H1 (cell line): Measurements from ENCODE around the gene RREB1. TPM values are rescaled to one million over a fixed set of nuclear protein-coding genes. Genes with fewer than 3 reads are reported as not detected.

ENCODE experiments used
- CTCF ChIA-PET: fragments of 300-600 bp; sonication (Branson Sonifier 250); formaldehyde crosslinking; loops from one replicate; lab custom pipeline; 2021; ENCODE audit not compliant: partially characterized antibody; lab: Charles Lee
- POLR2A ChIA-PET: fragments of 300-600 bp; sonication (Branson Sonifier 250); formaldehyde crosslinking; loops from one replicate; lab custom pipeline; 2021; ENCODE audit warnings: inconsistent platforms; ENCODE audit not compliant: partially characterized antibody; lab: Charles Lee
- DNase-seq, 2 experiments: peaks; one replicate each; pipeline versions ENCODE4 v3.0.0 to v3.0.0-alpha.2; 2010 to 2022; ENCODE audit warnings: low spot score in 2 of 2, low read depth in 1 of 2, mixed read lengths in 1 of 2
- FAIRE-seq: peaks from 2 replicates; lab custom pipeline; 2011; peaks lifted over from hg19 to GRCh38; lab: Jason Lieb, UNC
- H2AFZ ChIP-seq: 2 replicates; pipeline ENCODE4 v1.8.1; 2012; ENCODE audit warnings: low read length, inconsistent platforms
- H2AK5ac ChIP-seq: 2 replicates; pipeline ENCODE4 v1.6.1; 2013; ENCODE audit warnings: low read depth, low read length
- H2BK120ac ChIP-seq: replicated peaks from 2 replicates; pipeline ENCODE3; 2013; ENCODE audit warnings: low read depth, low read length, inconsistent platforms
- H2BK12ac ChIP-seq: 2 replicates; pipeline ENCODE4 v1.6.1; 2013; ENCODE audit warnings: low read depth, low read length
- H2BK15ac ChIP-seq: 2 replicates; pipeline ENCODE4 v1.6.1; 2013; ENCODE audit warnings: low read length
- H2BK20ac ChIP-seq: 2 replicates; pipeline ENCODE4 v1.6.1; 2013; ENCODE audit warnings: low read length
- H2BK5ac ChIP-seq: 2 replicates; pipeline ENCODE4 v1.6.1; 2013; ENCODE audit warnings: low read depth, low read length
- H3K14ac ChIP-seq: 2 replicates; pipeline ENCODE4 v1.6.1; 2013; ENCODE audit warnings: inconsistent platforms; ENCODE audit not compliant: insufficient read length
- H3K18ac ChIP-seq: 2 replicates; pipeline ENCODE4 v1.6.1; 2013; ENCODE audit warnings: low read length; ENCODE audit errors: extremely low read depth
- H3K23ac ChIP-seq: 2 replicates; pipeline ENCODE4 v1.6.1; 2013; ENCODE audit warnings: inconsistent platforms; ENCODE audit not compliant: insufficient read length
- H3K23me2 ChIP-seq: 2 replicates; pipeline ENCODE4 v1.6.1; 2013; ENCODE audit warnings: low read depth, low read length
- H3K27ac ChIP-seq: 2 replicates; pipeline ENCODE4 v1.6.1; 2011; ENCODE audit warnings: low read depth, low read length, inconsistent platforms
- H3K27me3 ChIP-seq, 4 experiments: replicated peaks in 1 of 4; 1 replicate in 1 of 4; 2 replicates in 3 of 4; pipeline versions ENCODE4 v1.6.1 to v1.8.1; 2011 to 2013; ENCODE audit warnings: low read length in 3 of 4, mild to moderate bottlenecking in 3 of 4, inconsistent platforms in 2 of 4, mixed read lengths in 2 of 4, moderate library complexity in 1 of 4; ENCODE audit not compliant: control insufficient read depth in 3 of 4, insufficient read depth in 3 of 4; ENCODE audit errors: extremely low read depth in 1 of 4
- H3K36me3 ChIP-seq, 4 experiments: 2 replicates each; pipeline versions ENCODE4 v1.6.1 to v1.8.1; 2011 to 2013; ENCODE audit warnings: mild to moderate bottlenecking in 4 of 4, low read length in 3 of 4, moderate library complexity in 2 of 4, control low read depth in 1 of 4, inconsistent platforms in 1 of 4; ENCODE audit not compliant: insufficient read depth in 4 of 4, control insufficient read depth in 2 of 4
- H3K4ac ChIP-seq: replicated peaks from 2 replicates; pipeline ENCODE3; 2013; ENCODE audit warnings: low read length, low read depth, mixed read lengths, inconsistent platforms; ENCODE audit not compliant: insufficient read length
- H3K4me1 ChIP-seq, 4 experiments: replicated peaks in 1 of 4; 1 replicate in 1 of 4; 2 replicates in 3 of 4; pipeline versions ENCODE4 v1.6.1 to v1.8.1; 2011 to 2013; ENCODE audit warnings: low read length in 3 of 4, inconsistent platforms in 2 of 4, mixed read lengths in 1 of 4; ENCODE audit not compliant: insufficient read depth in 4 of 4, control insufficient read depth in 3 of 4
- H3K4me2 ChIP-seq, 2 experiments: 2 replicates each; pipeline versions ENCODE4 v1.6.1 to v1.8.1; 2011 to 2013; ENCODE audit warnings: low read depth in 2 of 2, low read length in 2 of 2, control low read depth in 1 of 2, inconsistent platforms in 1 of 2, mild to moderate bottlenecking in 1 of 2; ENCODE audit not compliant: insufficient read depth in 1 of 2
- H3K4me3 ChIP-seq, 4 experiments: fragments of 200-600, 300-600 bp in 1 of 4; sonication (generic), shearing (Covaris generic), sonication (Bioruptor Twin) in 1 of 4; 2 replicates each; pipeline versions ENCODE4 v1.5.1 to v1.8.1; 2011 to 2016; ENCODE audit warnings: low read length in 4 of 4, low read depth in 3 of 4, control low read depth in 2 of 4, inconsistent platforms in 2 of 4, mild to moderate bottlenecking in 2 of 4, mixed read lengths in 1 of 4, moderate library complexity in 1 of 4; ENCODE audit not compliant: insufficient read depth in 2 of 4; ENCODE audit errors: extremely low read depth in 1 of 4
- H3K56ac ChIP-seq: replicated peaks from 2 replicates; pipeline ENCODE3; 2013; ENCODE audit warnings: low read depth, mild to moderate bottlenecking, mixed read lengths, low read length, inconsistent platforms; ENCODE audit not compliant: insufficient read length
- H3K79me1 ChIP-seq: 2 replicates; pipeline ENCODE4 v1.6.1; 2013; ENCODE audit warnings: low read depth, low read length, control low read depth
- H3K79me2 ChIP-seq, 2 experiments: 2 replicates each; pipeline versions ENCODE4 v1.6.1 to v1.8.1; 2012 to 2013; ENCODE audit warnings: low read length in 2 of 2, mild to moderate bottlenecking in 2 of 2, inconsistent platforms in 1 of 2; ENCODE audit not compliant: insufficient read depth in 2 of 2, control insufficient read depth in 1 of 2
- H3K9ac ChIP-seq, 4 experiments: replicated peaks in 1 of 4; 1 replicate in 1 of 4; 2 replicates in 3 of 4; pipeline versions ENCODE4 v1.6.1 to v1.8.1; 2011 to 2013; ENCODE audit warnings: low read depth in 3 of 4, low read length in 3 of 4, control low read depth in 2 of 4, mild to moderate bottlenecking in 2 of 4, moderate library complexity in 2 of 4, inconsistent platforms in 1 of 4; ENCODE audit errors: extremely low read depth in 1 of 4
- H3K9me3 ChIP-seq, 2 experiments: 2 replicates each; pipeline versions ENCODE4 v1.6.1 to v1.8.1; 2012 to 2013; ENCODE audit warnings: mild to moderate bottlenecking in 2 of 2, moderate library complexity in 2 of 2, control low read depth in 1 of 2, inconsistent platforms in 1 of 2, low read depth in 1 of 2, low read length in 1 of 2, mixed read lengths in 1 of 2; ENCODE audit not compliant: insufficient read depth in 2 of 2
- H4K20me1 ChIP-seq, 2 experiments: replicated peaks in 1 of 2; 2 replicates each; pipeline versions ENCODE3 to v1.8.1; 2011 to 2013; ENCODE audit warnings: inconsistent platforms in 2 of 2, low read length in 2 of 2, mild to moderate bottlenecking in 1 of 2; ENCODE audit not compliant: insufficient read depth in 2 of 2, control insufficient read depth in 1 of 2
- H4K5ac ChIP-seq: 2 replicates; pipeline ENCODE4 v1.6.1; 2013; ENCODE audit warnings: low read length, low read depth, mixed read lengths, inconsistent platforms; ENCODE audit not compliant: insufficient read length
- H4K8ac ChIP-seq: 2 replicates; pipeline ENCODE4 v1.8.0; 2013; ENCODE audit warnings: mild to moderate bottlenecking, moderate library complexity, low read length, inconsistent platforms; ENCODE audit not compliant: insufficient read depth; ENCODE audit errors: extremely low read depth
- H4K91ac ChIP-seq: replicated peaks from 2 replicates; pipeline ENCODE3; 2013; ENCODE audit warnings: low read length, mixed read lengths, inconsistent platforms; ENCODE audit not compliant: insufficient read length
- CBX8 ChIP-seq: fragments of 300-800, 300-1000 bp; sonication (generic); IDR thresholded peaks from 2 replicates; pipeline ENCODE4 v1.7.1; 2016; ENCODE audit warnings: low read depth, low read length, borderline replicate concordance
- CHD2 ChIP-seq: IDR thresholded peaks from 2 replicates; pipeline ENCODE4 v1.6.1; 2012; ENCODE audit warnings: low read length, improper control_type of control experiment
- CTBP2 ChIP-seq: IDR thresholded peaks from 2 replicates; pipeline ENCODE4 v1.7.0; 2011; ENCODE audit warnings: borderline replicate concordance, mild to moderate bottlenecking, moderate library complexity, mixed read lengths, low read length; ENCODE audit not compliant: insufficient read depth, insufficient read length
- HDAC6 ChIP-seq: IDR thresholded peaks from one replicate; pipeline ENCODE4 v1.7.1; 2012; ENCODE audit warnings: low read depth, mild to moderate bottlenecking, inconsistent platforms, low read length, moderate library complexity
- JUN ChIP-seq: IDR thresholded peaks from 2 replicates; pipeline ENCODE4 v1.6.1; 2011; ENCODE audit warnings: low read depth, mild to moderate bottlenecking, improper control_type of control experiment, low read length
- JUND ChIP-seq: IDR thresholded peaks from 2 replicates; pipeline ENCODE4 v1.6.1; 2011; ENCODE audit warnings: mild to moderate bottlenecking, improper control_type of control experiment, low read length
- MAFK ChIP-seq: IDR thresholded peaks from 2 replicates; pipeline ENCODE4 v1.6.1; 2012; ENCODE audit warnings: low read depth, mild to moderate bottlenecking, improper control_type of control experiment, low read length
- NANOG ChIP-seq: IDR thresholded peaks from 2 replicates; pipeline ENCODE4 v1.6.1; 2011; ENCODE audit warnings: low read length, low read depth, mild to moderate bottlenecking, inconsistent platforms; ENCODE audit not compliant: insufficient read depth, poor library complexity, severe bottlenecking
- RNF2 ChIP-seq: fragments of 200-900, 300-1000 bp; sonication (generic); IDR thresholded peaks from 2 replicates; pipeline ENCODE4 v1.7.1; 2016; ENCODE audit warnings: borderline replicate concordance, low read depth, mild to moderate bottlenecking, antibody characterized with exemption, low read length; ENCODE audit not compliant: poor library complexity, severe bottlenecking; ENCODE audit errors: missing control alignments
- SIRT6 ChIP-seq: IDR thresholded peaks from one replicate; pipeline ENCODE4 v1.7.1; 2012; ENCODE audit warnings: low read length, inconsistent platforms
- WGBS, 2 experiments: shearing (Covaris generic) in 1 of 2; methylation state at CpG; one replicate each; pipeline versions ENCODE4 v1.1.6 to v1.1.7; 2013 to 2015; ENCODE audit warnings: low lambda C conversion rate in 2 of 2, mixed read lengths in 2 of 2, inconsistent platforms in 1 of 2, low coverage in 1 of 2, missing lambda C conversion rate in 1 of 2; ENCODE audit not compliant: insufficient replicate concordance in 2 of 2, insufficient coverage in 1 of 2, insufficient read length in 1 of 2; ENCODE audit errors: extremely low coverage in 1 of 2, missing lambda C conversion rate in 1 of 2; 5-methylcytosine and 5-hydroxymethylcytosine counted together
- polyA plus RNA-seq, 7 experiments: library from polyadenylated mRNA; depleted of rRNA in 3 of 7; stranded (reverse) in 5 of 7; unstranded in 2 of 7; fragments of >200 nt in 5 of 7; fragments of 200-250 nt in 2 of 7; gene quantifications; 1 replicate in 5 of 7; 2 replicates in 1 of 7; 4 replicates in 1 of 7; pipeline versions ENCODE4 v1.2.1 to v1.2.3, GENCODE V29; 2011 to 2013; ENCODE audit warnings: missing spikeins in 2 of 7, mixed read lengths in 2 of 7
- total RNA-seq: library from RNA; stranded (reverse); fragmentation: NEBNext Ultra II Directional; extraction: Animal tissue kit (Norgen Biotek cat#: 25700); gene quantifications from 2 replicates; pipeline ENCODE4 v1.2.1, GENCODE V29; 2021

RREB1 gene
- total and polyA plus RNA-seq, 2 of the 8 experiments (the other 6 are each of a cell fraction or from before 2014, with no cell fraction given) = 3.9 to 34.7 TPM

- FAIRE-seq (no peak), DNase-seq (no peak)
- no peak overlapping the region for H2BK5ac ChIP-seq
- H3K79me2 ChIP-seq = peaks cover 0 to 9% of the 10 kb centered on the region in 2 experiments; a peak in 1 of 4 replicates
- no peak overlapping the region for H3K4me2 ChIP-seq
- no peak overlapping the region for H3K56ac ChIP-seq
- no peak overlapping the region for H3K18ac ChIP-seq
- H4K20me1 ChIP-seq = peaks cover 3 to 6% of the 10 kb centered on the region in 2 experiments
- no peak overlapping the region for H3K4me3 ChIP-seq
- no peak overlapping the region for H4K91ac ChIP-seq
- no peak overlapping the region for H2BK20ac ChIP-seq
- H3K27me3 ChIP-seq = no peaks in the 10 kb centered on the region
- H3K36me3 ChIP-seq = peaks cover 23 to 83% (median 53%) of the 10 kb centered on the region in 4 experiments
- POLR2A ChIA-PET = interaction anchor here (0.6 to 1.5 kb wide), 2 partner anchors 9 to 871 kb away, joined by 4 to 5 read pairs; no protein-coding TSS in a partner anchor
- no peak overlapping the region for H2BK12ac ChIP-seq
- H3K4ac ChIP-seq = no peak overlapping the region
- no peaks in the 10 kb centered on the region for H3K23me2 ChIP-seq
- H3K14ac ChIP-seq = no peak overlapping the region
- no peaks in the 10 kb centered on the region for H3K4me1 ChIP-seq
- H2BK120ac ChIP-seq = no peak overlapping the region
- no peak overlapping the region for H3K23ac ChIP-seq
- H3K79me1 ChIP-seq = 0 out of 2 replicates have a peak, but pooled peaks cover 3% of the 10 kb centered on the region
- H4K8ac ChIP-seq = no peak overlapping the region
- WGBS, 2 experiments = 89% methylated on average over 5 of the region's 5 CpGs; no CpG with 5 or more reads in 1 of the 2 experiments
- H4K5ac ChIP-seq = no peak overlapping the region
- H2BK15ac ChIP-seq = no peak overlapping the region
- H3K9me3 ChIP-seq = no peaks in the 10 kb centered on the region
- no peak overlapping the region for H2AK5ac ChIP-seq
- CTCF ChIA-PET = interaction anchor here (0.7 to 1.2 kb wide), 3 partner anchors 22 to 89 kb away, joined by 3 read pairs; partner anchors contain the start of genes CAGE1 and RIOK1
- H3K27ac ChIP-seq = no peak overlapping the region
- H3K9ac ChIP-seq = no peak overlapping the region
- H2AFZ ChIP-seq = no peak overlapping the region
- no peak for TF ChIP-seq CBX8
- TF ChIP-seq SIRT6 = no peak
- no peak for TF ChIP-seq JUN
- no peak for TF ChIP-seq HDAC6
- TF ChIP-seq NANOG = no peak
- TF ChIP-seq CHD2 = no peak
- TF ChIP-seq RNF2 = no peak
- TF ChIP-seq JUND = no peak
- no peak for TF ChIP-seq CTBP2
- TF ChIP-seq MAFK = no peak
Observed at GRCh38 chr6:7300926-7301325, 193.2 kb downstream of the RREB1 start.
